ENCODE measurements around the gene POU3F3. TPM values are rescaled to one million over a fixed set of nuclear protein-coding genes. Genes with fewer than 3 reads are reported as not detected.
A peak's percentile ranks its signal among the peaks of the same experiment; 100 is the strongest.

POU3F3 gene
- total RNA-seq, 1 donor = under 0.01 TPM

- Histone ChIP-seq H3K27ac (ENCODE audit: low read depth, low read length) (no peak overlapping the region), H3K36me3 (ENCODE audit: insufficient read depth, low read length) (no peaks in the 10 kb centered on the region), H3K4me1 (ENCODE audit: insufficient read depth, low read length) (peaks cover 4% of the 10 kb centered on the region), H3K79me2 (ENCODE audit: insufficient read depth, low read length) (no peaks in the 10 kb centered on the region), H3K4me2 (ENCODE audit: insufficient read depth, low read length) (no peak overlapping the region), H3K27me3 (ENCODE audit: insufficient read depth, low read length) (peaks cover 28% of the 10 kb centered on the region), H2AFZ (ENCODE audit: low read length) (no peak overlapping the region), H3K9me3 (ENCODE audit: low read depth, low read length) (no peaks in the 10 kb centered on the region), H4K20me1 (ENCODE audit: insufficient read depth, low read length) (no peaks in the 10 kb centered on the region), H3K4me3 (ENCODE audit: insufficient read depth, low read length) (no peak overlapping the region)
- DNase-seq (ENCODE audit: insufficient read length, low spot score, missing footprints) = peak; percentile 63
- TF ChIP-seq CTCF (IDR thresholded peaks at IDR 0.05; ENCODE audit: extremely low read depth, low read depth, low read length) = no peak
These were observed 16.4 kb downstream of the POU3F3 start for GRCh38 chr2:104870100-104870975.

DNA sequence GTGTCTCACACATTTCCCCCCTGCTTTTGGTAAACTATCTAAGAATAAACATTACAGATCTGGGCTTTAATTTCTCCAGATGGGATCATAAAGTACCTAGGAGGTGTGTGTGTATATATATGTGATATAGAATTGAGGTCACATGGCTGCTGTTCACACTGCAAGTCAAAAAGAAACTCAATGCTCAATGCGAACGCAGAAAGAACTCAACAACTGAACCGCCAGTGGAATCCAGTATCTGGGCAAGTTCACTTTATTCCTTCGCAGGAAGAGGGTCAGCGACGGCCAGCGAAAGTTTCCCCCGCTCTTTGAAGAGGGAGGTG lies 17.7 kb downstream of the POU3F3 start:
- Histone ChIP-seq H3K36me3 (ENCODE audit: insufficient read depth, low read length) (no peaks in the 10 kb centered on the region), H2AFZ (ENCODE audit: low read length) (no peak overlapping the region), H4K20me1 (ENCODE audit: insufficient read depth, low read length) (no peaks in the 10 kb centered on the region), H3K4me2 (ENCODE audit: insufficient read depth, low read length) (no peak overlapping the region), H3K27me3 (ENCODE audit: insufficient read depth, low read length) (peaks cover 25% of the 10 kb centered on the region), H3K4me1 (ENCODE audit: insufficient read depth, low read length) (peaks cover 4% of the 10 kb centered on the region), H3K9me3 (ENCODE audit: low read depth, low read length) (no peaks in the 10 kb centered on the region), H3K27ac (ENCODE audit: low read depth, low read length) (no peak overlapping the region), H3K79me2 (ENCODE audit: insufficient read depth, low read length) (no peaks in the 10 kb centered on the region), H3K4me3 (ENCODE audit: insufficient read depth, low read length) (no peak overlapping the region)
- TF ChIP-seq CTCF (IDR thresholded peaks at IDR 0.05; ENCODE audit: extremely low read depth, low read depth, low read length) = no peak
- no peak for DNase-seq (ENCODE audit: insufficient read length, low spot score, missing footprints)

DNA sequence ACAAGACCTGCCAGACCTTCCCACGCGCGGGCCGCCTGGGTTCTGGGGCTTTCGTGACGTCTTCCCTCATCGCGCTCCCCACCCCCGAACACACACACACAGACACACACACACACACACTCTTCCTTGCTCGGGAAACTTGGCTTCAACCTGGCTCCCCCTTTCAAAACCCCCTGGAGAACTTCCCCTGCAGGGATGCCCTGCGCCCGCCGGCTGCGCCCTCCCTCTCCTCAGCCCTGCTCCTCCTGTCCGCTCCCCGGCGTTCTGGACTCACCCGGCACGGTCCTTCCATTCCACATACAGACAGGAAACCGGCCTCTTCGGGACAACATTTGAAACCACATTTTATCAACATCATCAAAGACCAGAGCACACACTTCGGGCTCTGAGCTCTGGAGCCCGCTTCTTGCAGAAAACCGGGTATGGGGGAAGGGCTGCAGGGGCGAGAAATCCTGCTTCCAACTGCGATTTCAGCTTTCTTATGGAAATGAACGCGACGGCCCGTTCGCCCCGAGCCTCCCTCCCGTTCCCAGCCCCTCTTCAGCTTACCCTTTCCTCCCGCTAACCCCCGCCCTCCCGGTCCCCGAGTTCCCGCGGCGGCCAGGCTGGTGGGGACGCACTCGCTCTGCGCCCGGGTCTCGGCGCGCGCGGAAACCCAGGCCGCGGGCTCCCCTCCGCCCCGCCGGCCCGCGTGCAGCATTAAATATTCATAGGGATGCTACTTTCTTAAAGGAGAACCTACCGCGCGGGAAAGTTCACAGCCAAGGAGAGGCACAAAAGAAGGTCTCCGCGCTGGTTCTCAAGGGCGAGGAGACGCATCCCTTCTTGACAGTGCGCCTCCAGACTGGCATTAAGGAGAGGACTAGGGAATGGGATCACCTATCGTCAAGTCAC lies 18.3 kb downstream of the POU3F3 start:
- no peak for TF ChIP-seq CTCF (IDR thresholded peaks at IDR 0.05; ENCODE audit: extremely low read depth, low read depth, low read length)
- H3K4me3 ChIP-seq (ENCODE audit: insufficient read depth, low read length) = peak overlapping the region; percentile 17
- H3K27ac ChIP-seq (ENCODE audit: low read depth, low read length) = no peak overlapping the region
- no peak for DNase-seq (ENCODE audit: insufficient read length, low spot score, missing footprints)
- H4K20me1 ChIP-seq (ENCODE audit: insufficient read depth, low read length) = no peaks in the 10 kb centered on the region
- H3K27me3 ChIP-seq (ENCODE audit: insufficient read depth, low read length) = peaks cover 25% of the 10 kb centered on the region
- no peaks in the 10 kb centered on the region for H3K79me2 ChIP-seq (ENCODE audit: insufficient read depth, low read length)
- H3K36me3 ChIP-seq (ENCODE audit: insufficient read depth, low read length) = no peaks in the 10 kb centered on the region
- H2AFZ ChIP-seq (ENCODE audit: low read length) = no peak overlapping the region
- H3K4me2 ChIP-seq (ENCODE audit: insufficient read depth, low read length) = peak overlapping the region; percentile 79
- H3K4me1 ChIP-seq (ENCODE audit: insufficient read depth, low read length) = peaks cover 4% of the 10 kb centered on the region
- H3K9me3 ChIP-seq (ENCODE audit: low read depth, low read length) = no peaks in the 10 kb centered on the region
